Measurements from ENCODE around the gene FAM163B. TPM values are rescaled to one million over a fixed set of nuclear protein-coding genes. Genes with fewer than 3 reads are reported as not detected.

FAM163B gene
- total and polyA plus RNA-seq, 2 of the 8 experiments (the other 6 are each of a cell fraction or from before 2014, with no cell fraction given), result 0.63 to 1.0 TPM

- FAIRE-seq (no peak), DNase-seq (ENCODE audit: low read depth in 1 of 2, low spot score in 2 of 2) (no peak)
- peaks cover 4% of the 10 kb centered on the region; the same call in 1 of the 2 replicates for H3K23me2 ChIP-seq (ENCODE audit: low read depth, low read length)
- H4K8ac ChIP-seq (ENCODE audit: extremely low read depth, insufficient read depth, low read length), result no peak overlapping the region
- no peak overlapping the region for H3K9ac ChIP-seq (replicated peaks in 1 of 4; ENCODE audit: extremely low read depth in 1 of 4, low read depth in 3 of 4, low read length in 3 of 4)
- no peak overlapping the region for H2BK20ac ChIP-seq (ENCODE audit: low read length)
- H3K4ac ChIP-seq (replicated peaks; ENCODE audit: insufficient read length, low read depth, low read length), result no peak overlapping the region
- no peak overlapping the region for H3K27ac ChIP-seq (ENCODE audit: low read depth, low read length)
- H3K27me3 ChIP-seq (replicated peaks in 1 of 4; ENCODE audit: control insufficient read depth in 3 of 4, extremely low read depth in 1 of 4, insufficient read depth in 3 of 4, low read length in 3 of 4), result peaks cover 5 to 23% (median 16%) of the 10 kb centered on the region in 4 experiments
- WGBS, 2 experiments (ENCODE audit: extremely low coverage in 1 of 2, insufficient coverage in 1 of 2, insufficient read length in 1 of 2, insufficient replicate concordance in 2 of 2, low coverage in 1 of 2, low lambda C conversion rate in 2 of 2, missing lambda C conversion rate in 1 of 2), result 77% methylated on average over 7 of the region's 7 CpGs; no CpG with 5 or more reads in 1 of the 2 experiments
- H4K20me1 ChIP-seq (replicated peaks in 1 of 2; ENCODE audit: control insufficient read depth in 1 of 2, insufficient read depth in 2 of 2, low read length in 2 of 2), result no peaks in the 10 kb centered on the region
- ChIA-PET CTCF (ENCODE audit: partially characterized antibody) (interaction anchor here (0.7 to 3.2 kb wide), 9 partner anchors 13 to 119 kb away, joined by 3 to 14 read pairs (median 3); partner anchors contain the start of gene DBH), POLR2A (ENCODE audit: partially characterized antibody) (interaction anchor here (0.6 kb wide), 1 partner anchor 23 kb away, joined by 3 read pairs; no protein-coding TSS in a partner anchor)
- H3K56ac ChIP-seq (replicated peaks; ENCODE audit: insufficient read length, low read depth, low read length), result no peak overlapping the region
- H2BK5ac ChIP-seq (ENCODE audit: low read depth, low read length), result no peak overlapping the region
- no peaks in the 10 kb centered on the region for H3K9me3 ChIP-seq (ENCODE audit: insufficient read depth in 2 of 2, low read depth in 1 of 2, low read length in 1 of 2)
- H3K79me2 ChIP-seq (ENCODE audit: control insufficient read depth in 1 of 2, insufficient read depth in 2 of 2, low read length in 2 of 2), result no peaks in the 10 kb centered on the region
- no peak overlapping the region for H2AFZ ChIP-seq (ENCODE audit: low read length)
- no peak overlapping the region for H2AK5ac ChIP-seq (ENCODE audit: low read depth, low read length)
- H3K14ac ChIP-seq (ENCODE audit: insufficient read length), result no peak overlapping the region
- no peak overlapping the region for H3K4me2 ChIP-seq (ENCODE audit: insufficient read depth in 1 of 2, low read depth in 2 of 2, low read length in 2 of 2)
- no peak overlapping the region for H3K23ac ChIP-seq (ENCODE audit: insufficient read length)
- H3K79me1 ChIP-seq (ENCODE audit: low read depth, low read length), result no peaks in the 10 kb centered on the region
- H4K5ac ChIP-seq (ENCODE audit: insufficient read length, low read depth, low read length), result no peak overlapping the region
- H2BK12ac ChIP-seq (ENCODE audit: low read depth, low read length), result no peak overlapping the region
- no peak overlapping the region; the same call in 1 of the 2 replicates for H3K18ac ChIP-seq (ENCODE audit: extremely low read depth, low read length)
- no peak overlapping the region for H4K91ac ChIP-seq (replicated peaks; ENCODE audit: insufficient read length, low read length)
- H2BK120ac ChIP-seq (replicated peaks; ENCODE audit: low read depth, low read length), result no peak overlapping the region
- H2BK15ac ChIP-seq (ENCODE audit: low read length), result no peak overlapping the region
- H3K4me3 ChIP-seq (ENCODE audit: extremely low read depth in 1 of 4, insufficient read depth in 2 of 4, low read depth in 3 of 4, low read length in 4 of 4), result no peak overlapping the region
- no peaks in the 10 kb centered on the region for H3K36me3 ChIP-seq (ENCODE audit: control insufficient read depth in 2 of 4, insufficient read depth in 4 of 4, low read length in 3 of 4)
- peaks cover 0 to 7% (median 3%) of the 10 kb centered on the region in 4 experiments; a peak in 5 of 7 replicates for H3K4me1 ChIP-seq (replicated peaks in 1 of 4; ENCODE audit: control insufficient read depth in 3 of 4, insufficient read depth in 4 of 4, low read length in 3 of 4)
- TF ChIP-seq CBX5 (IDR thresholded peaks at IDR 0.05; ENCODE audit: low read depth, low read length) (no peak), CREB1 (IDR thresholded peaks at IDR 0.05) (no peak), EZH2 (IDR thresholded peaks at IDR 0.05; ENCODE audit: low read depth, low read length, severe bottlenecking) (no peak), SIX5 (IDR thresholded peaks at IDR 0.05; ENCODE audit: low read depth, low read length) (no peak), SIRT6 (IDR thresholded peaks at IDR 0.05; ENCODE audit: low read length) (no peak), NRF1 (IDR thresholded peaks at IDR 0.05; ENCODE audit: low read depth, low read length) (no peak), KDM5A (IDR thresholded peaks at IDR 0.05; ENCODE audit: low read length) (no peak), RNF2 (IDR thresholded peaks at IDR 0.05; ENCODE audit: borderline replicate concordance, low read depth, low read length, missing control alignments, poor library complexity, severe bottlenecking) (no peak), TCF12 (IDR thresholded peaks at IDR 0.05; ENCODE audit: low read depth, low read length) (no peak), RXRA (IDR thresholded peaks at IDR 0.05; ENCODE audit: insufficient read depth, low read depth, low read length) (no peak), CBX8 (IDR thresholded peaks at IDR 0.05; ENCODE audit: borderline replicate concordance, low read depth, low read length) (no peak), CHD2 (IDR thresholded peaks at IDR 0.05; ENCODE audit: low read length) (no peak), KDM1A (IDR thresholded peaks at IDR 0.05; ENCODE audit: borderline replicate concordance, low read length) (no peak)
- TF ChIP-seq, protein P1, sequence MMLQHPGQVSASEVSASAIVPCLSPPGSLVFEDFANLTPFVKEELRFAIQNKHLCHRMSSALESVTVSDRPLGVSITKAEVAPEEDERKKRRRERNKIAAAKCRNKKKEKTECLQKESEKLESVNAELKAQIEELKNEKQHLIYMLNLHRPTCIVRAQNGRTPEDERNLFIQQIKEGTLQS (IDR thresholded peaks at IDR 0.05; ENCODE audit: insufficient read depth, low read depth, low read length), result no peak
Measured at GRCh38 chr9:133607381-133607780, 1.8 kb downstream of the FAM163B start.

Data from H1 (cell line).